OCI-LY1 (cell line): ENCODE measurements around the gene PTPRG.

Experiments
- H2AFZ ChIP-seq: fragments of 200-600 bp; sonication (generic), shearing (Covaris generic); 2 replicates; pipeline ENCODE4 v1.6.0; 2014; ENCODE audit warnings: antibody characterized with exemption, mild to moderate bottlenecking, low read length
- H3F3A ChIP-seq: fragments of 200-600 bp; sonication (generic), shearing (Covaris generic); 2 replicates; pipeline ENCODE4 v1.6.0; 2014; ENCODE audit warnings: mild to moderate bottlenecking, antibody characterized with exemption, low read length, moderate library complexity; ENCODE audit not compliant: insufficient read depth
- H3K27ac ChIP-seq: fragments of 200-600 bp; sonication (generic); 2 replicates; pipeline ENCODE4 v1.5.1; 2014; ENCODE audit warnings: low read length, mixed run types, mild to moderate bottlenecking, low read depth; ENCODE audit not compliant: poor library complexity, severe bottlenecking
- H3K27me3 ChIP-seq: fragments of 200-600 bp; sonication (generic); 2 replicates; pipeline ENCODE4 v1.6.0; 2014; ENCODE audit warnings: antibody characterized with exemption, mild to moderate bottlenecking, low read length, moderate library complexity; ENCODE audit not compliant: insufficient read depth
- H3K36me3 ChIP-seq: fragments of 200-600 bp; sonication (generic); 2 replicates; pipeline ENCODE4 v1.6.1; 2014; ENCODE audit warnings: mild to moderate bottlenecking, antibody characterized with exemption, low read length, moderate library complexity, mixed read lengths; ENCODE audit not compliant: insufficient read depth
- H3K4me1 ChIP-seq: fragments of 200-600 bp; sonication (generic); 2 replicates; pipeline ENCODE4 v1.5.1; 2014; ENCODE audit warnings: mild to moderate bottlenecking, low read length, moderate library complexity; ENCODE audit not compliant: insufficient read depth, severe bottlenecking
- H3K4me2 ChIP-seq: fragments of 200-600 bp; sonication (generic), shearing (Covaris generic); 2 replicates; pipeline ENCODE4 v1.6.1; 2014; ENCODE audit warnings: low read length
- H3K4me3 ChIP-seq: fragments of 200-600 bp; sonication (generic); 2 replicates; pipeline ENCODE4 v1.5.1; 2014; ENCODE audit warnings: low read length, low read depth, mild to moderate bottlenecking, mixed read lengths; ENCODE audit not compliant: poor library complexity, severe bottlenecking
- H3K79me2 ChIP-seq: fragments of 200-600 bp; shearing (Covaris generic); 2 replicates; pipeline ENCODE4 v1.6.1; 2016; ENCODE audit warnings: mixed run types, low read length, mixed read lengths; ENCODE audit not compliant: insufficient read depth
- H3K9ac ChIP-seq: fragments of 200-600 bp; sonication (generic), shearing (Covaris generic); 2 replicates; pipeline ENCODE4 v1.6.1; 2014; ENCODE audit warnings: mild to moderate bottlenecking, low read length, mixed read lengths
- H3K9me2 ChIP-seq: fragments of 200-600 bp; sonication (generic), shearing (Covaris generic); 2 replicates; pipeline ENCODE4 v1.6.1; 2014; ENCODE audit warnings: low read depth, mild to moderate bottlenecking, low read length, mixed read lengths
- H3K9me3 ChIP-seq: fragments of 200-600 bp; shearing (Covaris generic); 2 replicates; pipeline ENCODE4 v1.6.1; 2014; ENCODE audit warnings: low read length, mixed read lengths
- H4K20me1 ChIP-seq: fragments of 200-600 bp; sonication (generic), shearing (Covaris generic); 2 replicates; pipeline ENCODE4 v1.6.0; 2016; ENCODE audit warnings: mild to moderate bottlenecking, low read length; ENCODE audit not compliant: insufficient read depth
- CTCF ChIP-seq: fragments of 200-600 bp; sonication (generic), shearing (Covaris generic); IDR thresholded peaks from 2 replicates; pipeline ENCODE4 v1.5.1; 2017; ENCODE audit warnings: mild to moderate bottlenecking, antibody characterized with exemption, low read length, moderate library complexity, mixed read lengths
- EZH2 ChIP-seq: fragments of 200-600 bp; sonication (generic), shearing (Covaris generic); IDR thresholded peaks from 2 replicates; pipeline ENCODE4 v1.8.0; 2017; ENCODE audit warnings: borderline replicate concordance, mixed run types, mild to moderate bottlenecking, antibody characterized with exemption, low read length, moderate library complexity, mixed read lengths

The PTPRG gene

GRCh38 chr3:61669668-61670299 is 108.4 kb downstream of the PTPRG start:
- no peak overlapping the region for H2AFZ ChIP-seq
- H3K79me2 ChIP-seq: no peaks in the 10 kb centered on the region
- H3K4me3 ChIP-seq: no peak overlapping the region

GRCh38 chr3:61673651-61674050 is 112.3 kb downstream of the PTPRG start:
- Histone ChIP-seq H3K9me3 (no peaks in the 10 kb centered on the region), H3K79me2 (no peaks in the 10 kb centered on the region), H3K4me2 (no peak overlapping the region), H2AFZ (no peak overlapping the region), H3F3A (no peaks in the 10 kb centered on the region), H3K4me3 (no peak overlapping the region), H3K9me2 (no peaks in the 10 kb centered on the region), H3K4me1 (no peaks in the 10 kb centered on the region), H3K9ac (no peak overlapping the region), H3K27ac (no peak overlapping the region), H3K36me3 (no peaks in the 10 kb centered on the region), H3K27me3 (no peaks in the 10 kb centered on the region), H4K20me1 (no peaks in the 10 kb centered on the region)
- TF ChIP-seq CTCF (no peak), EZH2 (no peak)

More at GRCh38 chr3:61669668-61670299, 108.4 kb downstream of the PTPRG start:
- Histone ChIP-seq H3K9ac (no peak overlapping the region), H3K9me3 (no peaks in the 10 kb centered on the region), H3K27ac (no peak overlapping the region), H3K4me1 (no peaks in the 10 kb centered on the region), H3K4me2 (no peak overlapping the region), H4K20me1 (no peaks in the 10 kb centered on the region), H3K36me3 (no peaks in the 10 kb centered on the region), H3K9me2 (no peaks in the 10 kb centered on the region), H3F3A (no peaks in the 10 kb centered on the region), H3K27me3 (no peaks in the 10 kb centered on the region)
- TF ChIP-seq EZH2 (no peak), CTCF (no peak)

- TF ChIP-seq EZH2: no peak
- no peak for TF ChIP-seq CTCF
- no peaks in the 10 kb centered on the region for H3K9me3 ChIP-seq
- no peaks in the 10 kb centered on the region for H3K4me1 ChIP-seq
- H3K27ac ChIP-seq: no peak overlapping the region
- H2AFZ ChIP-seq: no peak overlapping the region
- H3K9me2 ChIP-seq: no peaks in the 10 kb centered on the region
- no peak overlapping the region for H3K4me3 ChIP-seq
- no peaks in the 10 kb centered on the region for H3K27me3 ChIP-seq
- H3K36me3 ChIP-seq: no peaks in the 10 kb centered on the region
- H3K9ac ChIP-seq: no peak overlapping the region
- H3K79me2 ChIP-seq: no peaks in the 10 kb centered on the region
- no peaks in the 10 kb centered on the region for H4K20me1 ChIP-seq
- no peak overlapping the region for H3K4me2 ChIP-seq
- H3F3A ChIP-seq: no peaks in the 10 kb centered on the region
Measured at GRCh38 chr3:61674596-61674995, 113.2 kb downstream of the PTPRG start.
